Loucy (cell line): ENCODE data around the gene SCARF1.

Source experiments
- EZH2phosphoT487 ChIP-seq: fragments of 200-600 bp; IDR thresholded peaks from 2 replicates; pipeline ENCODE4 v1.6.1; 2018; ENCODE audit warnings: antibody characterized with exemption, mild to moderate bottlenecking, moderate library complexity, borderline replicate concordance
- TF ChIP-seq, protein P1 (sequence below): fragments of 200-600 bp; sonication (generic); conservative IDR thresholded peaks from 2 replicates; pipeline ENCODE4 v1.5.1; 2014; ENCODE audit warnings: mild to moderate bottlenecking, antibody characterized with exemption, low read length

DNA sequence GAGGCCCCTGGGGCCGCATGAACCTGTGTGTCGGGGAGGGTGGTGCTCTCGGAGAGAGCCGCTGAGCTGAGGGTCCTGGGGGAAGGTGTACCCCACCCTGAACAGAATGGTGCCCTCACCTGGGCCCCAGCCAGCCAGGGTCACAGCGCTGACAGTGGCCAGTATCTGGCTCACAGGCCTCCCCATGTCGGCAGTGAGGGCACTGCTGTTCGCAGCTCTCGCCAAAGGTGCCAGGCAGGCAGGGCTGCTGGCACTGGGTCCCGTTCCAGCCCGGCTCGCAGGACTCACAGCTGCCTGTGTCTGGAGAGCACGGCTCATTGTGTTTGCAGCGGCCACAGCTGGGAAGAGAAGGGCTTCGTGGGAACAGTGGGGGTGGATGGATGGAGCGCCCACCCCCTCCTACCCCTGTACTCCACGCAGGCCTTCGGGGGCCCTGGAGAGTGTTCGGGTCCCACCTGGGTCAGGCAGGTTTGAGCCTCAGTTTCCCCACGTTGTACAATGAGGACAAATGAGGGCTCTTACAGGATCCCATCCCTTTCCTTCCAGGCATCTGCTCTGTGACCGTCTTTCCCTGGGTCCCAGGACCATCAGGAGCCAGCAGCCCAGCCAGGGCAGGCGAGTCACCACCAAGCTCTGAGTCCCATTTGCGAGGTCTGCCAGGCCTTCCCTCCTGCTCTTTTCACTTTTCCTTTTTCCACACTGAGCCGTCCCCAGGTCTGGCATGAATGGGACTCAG, 5.0 kb downstream of the SCARF1 start:
- TF ChIP-seq, protein P1, sequence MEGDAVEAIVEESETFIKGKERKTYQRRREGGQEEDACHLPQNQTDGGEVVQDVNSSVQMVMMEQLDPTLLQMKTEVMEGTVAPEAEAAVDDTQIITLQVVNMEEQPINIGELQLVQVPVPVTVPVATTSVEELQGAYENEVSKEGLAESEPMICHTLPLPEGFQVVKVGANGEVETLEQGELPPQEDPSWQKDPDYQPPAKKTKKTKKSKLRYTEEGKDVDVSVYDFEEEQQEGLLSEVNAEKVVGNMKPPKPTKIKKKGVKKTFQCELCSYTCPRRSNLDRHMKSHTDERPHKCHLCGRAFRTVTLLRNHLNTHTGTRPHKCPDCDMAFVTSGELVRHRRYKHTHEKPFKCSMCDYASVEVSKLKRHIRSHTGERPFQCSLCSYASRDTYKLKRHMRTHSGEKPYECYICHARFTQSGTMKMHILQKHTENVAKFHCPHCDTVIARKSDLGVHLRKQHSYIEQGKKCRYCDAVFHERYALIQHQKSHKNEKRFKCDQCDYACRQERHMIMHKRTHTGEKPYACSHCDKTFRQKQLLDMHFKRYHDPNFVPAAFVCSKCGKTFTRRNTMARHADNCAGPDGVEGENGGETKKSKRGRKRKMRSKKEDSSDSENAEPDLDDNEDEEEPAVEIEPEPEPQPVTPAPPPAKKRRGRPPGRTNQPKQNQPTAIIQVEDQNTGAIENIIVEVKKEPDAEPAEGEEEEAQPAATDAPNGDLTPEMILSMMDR, result no peak
- TF ChIP-seq EZH2phosphoT487, result no peak
